Ovary (tissue), 9 donors: ENCODE results near the gene EHMT1. TPM values are rescaled to one million over a fixed set of nuclear protein-coding genes. Genes with fewer than 3 reads are reported as not detected.

Experiments
- DNase-seq, 5 donors: peaks; one replicate each; pipeline ENCODE4 v3.0.0-alpha.2; 2019 to 2020
- H3K27ac ChIP-seq, 2 donors: fragments of 200-600 bp; one replicate each; pipeline versions ENCODE4 v1.5.1 to v1.8.0; 2019 to 2022
- H3K27me3 ChIP-seq: fragments of 200-600 bp; one replicate; pipeline ENCODE4 v1.8.0; 2022
- H3K36me3 ChIP-seq: fragments of 200-600 bp; sonication (generic); one replicate; pipeline ENCODE4 v1.5.1; 2019
- H3K4me1 ChIP-seq: one replicate; pipeline ENCODE4 v1.8.1; 2013; ENCODE audit warnings: mild to moderate bottlenecking, moderate library complexity; ENCODE audit not compliant: insufficient read depth
- H3K4me3 ChIP-seq: fragments of 200-600 bp; sonication (generic); one replicate; pipeline ENCODE4 v1.5.1; 2017
- H3K9me3 ChIP-seq, 2 donors: fragments of 200-600 bp in 1 of 2; sonication (generic) in 1 of 2; one replicate each; pipeline versions ENCODE4 v1.5.1 to v1.8.1; 2013 to 2019; ENCODE audit warnings: mild to moderate bottlenecking in 1 of 2, moderate library complexity in 1 of 2
- CTCF ChIP-seq, 3 donors: fragments of 450-650 bp in 2 of 3; fragments of 200-600 bp in 1 of 3; IDR thresholded peaks; one replicate each; pipeline versions ENCODE4 v1.5.1 to v1.8.0; 2016 to 2022; ENCODE audit warnings: antibody characterized with exemption in 3 of 3, mild to moderate bottlenecking in 1 of 3
- EP300 ChIP-seq: sonication (generic); formaldehyde crosslinking; IDR thresholded peaks from one replicate; pipeline ENCODE4 v1.6.1; 2017; ENCODE audit warnings: antibody characterized with exemption
- POLR2A ChIP-seq: fragments of 450-650 bp; IDR thresholded peaks from one replicate; pipeline ENCODE4 v1.6.1; 2017; ENCODE audit warnings: antibody characterized with exemption, mild to moderate bottlenecking, moderate library complexity
- WGBS, 3 donors: extraction: QIAGEN DNeasy Blood & Tissue Kit in 1 of 3; methylation state at CpG; one replicate each; pipeline versions ENCODE4 v1.1.5 to v1.1.7; 2013 to 2017; 5-methylcytosine and 5-hydroxymethylcytosine counted together
- intact Hi-C, 4 donors: fragments of 100-400 bp; cut with DNase I; formaldehyde crosslinking; loops; one replicate each; pipeline versions ENCODE4 v1.11.0 to v1.15.1; 2022 to 2023
- polyA plus RNA-seq, 2 donors: library from polyadenylated mRNA; stranded (reverse); fragments of 200-250 nt in 1 of 2; fragments of 350-450 nt in 1 of 2; fragmentation: Illumina TruSeq in 1 of 2; extraction: RNeasy Lipid Tissue Mini Kit (QIAGEN cat#74804) in 1 of 2; gene quantifications; one replicate each; pipeline ENCODE4 v1.2.3, GENCODE V29; 2013 to 2014
- total RNA-seq, 7 donors: library from RNA; depleted of rRNA in 2 of 7; stranded (reverse); fragments of >200 nt in 2 of 7; fragmentation: NEBNext Ultra II Directional in 3 of 7; extraction: Animal tissue kit (Norgen Biotek cat#: 25700) in 3 of 7; gene quantifications; one replicate each; pipeline versions ENCODE4 v1.1.0 to v1.2.4, GENCODE V29; 2016 to 2023
- donor health status: DM: no; HTN: no; CAD: no; lungs with moderate emphysema.
- donor health status: DM: no; HTN: no; CAD: no.
- donor health status: Bipolar disorder and iron deficiency.
- donor health status: DM: yes; HTN: yes; CAD: no.
- donor health status: DM: no; HTN: no; CAD: no.
- donor health status: DM: yes; HTN: yes; CAD: no.

EHMT1 gene
- total and polyA plus RNA-seq, 9 donors: 40.8 to 98.5 (median 77.9) TPM

- TF ChIP-seq CTCF (IDR thresholded peaks at IDR 0.05) (no peak), POLR2A (no peak), EP300 (no peak)
- Histone ChIP-seq H3K9me3 (no peaks in the 10 kb centered on the region), H3K4me3 (no peak overlapping the region), H3K36me3 (no peaks in the 10 kb centered on the region), H3K27ac (no peak overlapping the region), H3K27me3 (no peaks in the 10 kb centered on the region), H3K4me1 (no peaks in the 10 kb centered on the region)
- intact Hi-C loops: no loop called here
- WGBS, 3 donors: 91 to 94% (median 92%) methylated on average over 19 of the region's 19 CpGs
- no peak for DNase-seq
Measured at GRCh38 chr9:137797206-137798120, 178.7 kb downstream of the EHMT1 start.

- TF ChIP-seq EP300 (no peak), CTCF (IDR thresholded peaks at IDR 0.05) (no peak), POLR2A (no peak)
Measured at GRCh38 chr9:137798142-137798541, 179.3 kb downstream of the EHMT1 start.

DNA sequence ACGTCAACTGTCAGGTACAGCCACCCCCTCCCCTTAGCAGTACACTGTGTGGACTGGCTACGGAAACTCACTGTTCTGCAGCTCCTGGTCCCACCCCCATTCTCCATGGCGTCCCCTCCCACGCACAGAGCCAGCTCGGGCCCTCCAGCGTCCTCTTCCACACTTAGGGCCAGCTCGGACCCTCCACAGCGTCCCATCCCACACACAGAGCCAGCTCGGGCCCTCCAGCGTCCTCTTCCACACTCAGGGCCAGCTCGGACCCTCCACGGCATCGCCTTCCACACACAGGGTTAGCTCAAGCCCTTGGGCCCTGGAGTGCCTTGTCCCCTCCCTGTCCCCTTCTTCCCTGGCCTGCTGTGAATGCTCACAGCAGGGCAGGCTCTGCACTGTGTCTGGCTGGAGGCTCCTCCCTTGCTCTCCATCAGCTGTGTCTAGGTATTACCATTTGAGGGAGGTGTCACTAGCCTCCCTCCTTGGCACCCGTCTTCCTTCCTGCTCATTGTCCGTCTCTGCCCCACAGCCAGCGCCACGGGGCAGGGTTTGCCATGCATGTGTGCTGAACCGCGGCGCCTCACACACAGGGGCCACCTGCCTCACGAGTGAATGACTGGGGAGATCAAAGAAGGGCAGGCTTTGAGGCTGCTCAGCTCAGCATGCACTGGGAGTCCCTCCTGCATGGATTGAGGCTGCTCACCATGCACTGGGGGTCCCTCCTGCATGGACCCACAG lies 180.3 kb downstream of the EHMT1 start:
- TF ChIP-seq POLR2A (no peak), EP300 (no peak), CTCF (IDR thresholded peaks at IDR 0.05) (no peak)
- Histone ChIP-seq H3K36me3 (no peaks in the 10 kb centered on the region), H3K9me3 (no peaks in the 10 kb centered on the region), H3K4me3 (no peak overlapping the region), H3K27ac (no peak overlapping the region), H3K27me3 (no peaks in the 10 kb centered on the region), H3K4me1 (no peaks in the 10 kb centered on the region)
- no peak for DNase-seq
- intact Hi-C loops: no loop called here
- WGBS, 3 donors: 84 to 90% (median 86%) methylated on average over 21 of the region's 21 CpGs

More at GRCh38 chr9:137798142-137798541, 179.3 kb downstream of the EHMT1 start:
- DNase-seq: no peak
- whole genome bisulfite sequencing, 3 donors: 97% methylated on average over 9 of the region's 9 CpGs
- Histone ChIP-seq H3K4me1 (no peaks in the 10 kb centered on the region), H3K9me3 (no peaks in the 10 kb centered on the region), H3K36me3 (no peaks in the 10 kb centered on the region), H3K27me3 (no peaks in the 10 kb centered on the region), H3K4me3 (no peak overlapping the region), H3K27ac (no peak overlapping the region)
- intact Hi-C loops: no loop called here

GRCh38 chr9:137799630-137799983 lies 180.8 kb downstream of the EHMT1 start:
- H3K36me3 ChIP-seq: no peaks in the 10 kb centered on the region
- no peak overlapping the region for H3K4me3 ChIP-seq
- no peak for TF ChIP-seq POLR2A
- no peak for TF ChIP-seq EP300
- no peak for TF ChIP-seq CTCF (IDR thresholded peaks at IDR 0.05)
- no peaks in the 10 kb centered on the region for H3K4me1 ChIP-seq
- H3K9me3 ChIP-seq: no peaks in the 10 kb centered on the region
- H3K27ac ChIP-seq: no peak overlapping the region
- no peaks in the 10 kb centered on the region for H3K27me3 ChIP-seq
- intact Hi-C loops: no loop called here
- 84 to 89% (median 87%) methylated on average over 12 of the region's 12 CpGs for WGBS, 3 donors
- DNase-seq: no peak
